LNCAP (cell line): ENCODE measurements around the gene SRRM2.

Experiments used
- CTCF ChIP-seq: fragments of 450-650 bp; IDR thresholded peaks from 2 replicates; pipeline ENCODE4 v1.5.1; 2017; ENCODE audit warnings: mild to moderate bottlenecking

The SRRM2 gene

GRCh38 chr16:2739625-2740430 is 12.6 kb upstream of the SRRM2 start:
- no peak for TF ChIP-seq CTCF

- TF ChIP-seq CTCF = no peak
Observed at GRCh38 chr16:2740476-2740875, 12.0 kb upstream of the SRRM2 start.

GRCh38 chr16:2741168-2741567 is 11.3 kb upstream of the SRRM2 start:
- TF ChIP-seq CTCF = no peak

- no peak for TF ChIP-seq CTCF
Observed at GRCh38 chr16:2742323-2743006, 10.0 kb upstream of the SRRM2 start.

- no peak for TF ChIP-seq CTCF
Observed at GRCh38 chr16:2743007-2743810, 9.2 kb upstream of the SRRM2 start.

- TF ChIP-seq CTCF = no peak
Observed at GRCh38 chr16:2744711-2745110, 7.7 kb upstream of the SRRM2 start.

GRCh38 chr16:2745116-2745890 is 7.1 kb upstream of the SRRM2 start:
- no peak for TF ChIP-seq CTCF
